Jurkat, Clone E6-1 (cell line): ENCODE data around the gene CFAP210.

ENCODE experiments used
- DNase-seq: peaks from one replicate; pipeline ENCODE4 v3.0.0-alpha.2; 2011; ENCODE audit warnings: low read depth, low spot score
- H3K4me3 ChIP-seq: 2 replicates; pipeline ENCODE4 v1.5.1; 2011; ENCODE audit warnings: mild to moderate bottlenecking, low read length, control low read depth, moderate library complexity

CFAP210 gene

GRCh38 chr2:169683425-169684134 is 10.6 kb downstream of the CFAP210 start:
- H3K4me3 ChIP-seq: no peak overlapping the region
- DNase-seq: no peak

DNA sequence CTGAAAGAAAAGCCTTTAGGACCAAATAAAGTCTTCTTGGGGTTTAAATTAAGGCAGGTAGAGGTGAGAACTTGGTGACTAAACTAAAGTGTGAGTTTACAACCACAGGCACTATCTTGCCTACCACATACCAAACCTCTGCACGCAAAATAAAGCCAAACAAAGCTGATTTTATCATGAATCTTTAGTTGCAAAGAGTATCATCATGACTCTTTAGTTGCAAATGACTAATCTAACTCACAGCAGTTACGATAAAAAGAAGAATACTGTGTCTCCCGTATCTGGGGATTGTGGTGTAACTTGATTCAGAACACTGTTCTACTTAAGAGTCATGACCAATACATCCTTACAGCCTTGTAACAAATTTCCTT is 11.2 kb downstream of the CFAP210 start:
- DNase-seq: no peak

GRCh38 chr2:169676850-169677249 is 17.4 kb downstream of the CFAP210 start:
- no peak overlapping the region for H3K4me3 ChIP-seq
- DNase-seq: no peak

More for the DNA sequence above, 11.2 kb downstream of the CFAP210 start:
- no peak overlapping the region for H3K4me3 ChIP-seq

- no peak overlapping the region for H3K4me3 ChIP-seq
- DNase-seq: no peak
Observed at GRCh38 chr2:169676357-169676756, 17.8 kb downstream of the CFAP210 start.

- no peak overlapping the region for H3K4me3 ChIP-seq
- DNase-seq: no peak
Observed at GRCh38 chr2:169673921-169674320, 20.3 kb downstream of the CFAP210 start.

DNA sequence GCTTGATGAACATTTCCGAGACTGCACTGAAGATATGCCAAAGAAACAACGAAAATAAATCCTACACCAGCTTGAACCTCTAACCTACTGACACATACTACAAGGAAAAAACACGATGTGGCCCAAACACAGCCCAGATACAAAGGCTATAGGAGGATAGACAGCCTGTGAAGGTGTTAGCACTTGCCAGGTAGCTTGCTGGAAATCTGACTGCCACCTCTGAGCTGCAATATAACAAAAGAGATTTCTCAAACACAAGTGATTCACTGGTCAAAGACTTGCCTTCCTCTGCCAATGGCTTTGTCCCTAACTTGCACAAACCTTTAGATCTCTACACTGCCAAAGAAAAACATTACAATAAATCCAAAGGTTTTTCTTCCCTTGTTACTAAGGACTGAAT is 21.1 kb downstream of the CFAP210 start:
- H3K4me3 ChIP-seq: no peak overlapping the region
- no peak for DNase-seq

DNA sequence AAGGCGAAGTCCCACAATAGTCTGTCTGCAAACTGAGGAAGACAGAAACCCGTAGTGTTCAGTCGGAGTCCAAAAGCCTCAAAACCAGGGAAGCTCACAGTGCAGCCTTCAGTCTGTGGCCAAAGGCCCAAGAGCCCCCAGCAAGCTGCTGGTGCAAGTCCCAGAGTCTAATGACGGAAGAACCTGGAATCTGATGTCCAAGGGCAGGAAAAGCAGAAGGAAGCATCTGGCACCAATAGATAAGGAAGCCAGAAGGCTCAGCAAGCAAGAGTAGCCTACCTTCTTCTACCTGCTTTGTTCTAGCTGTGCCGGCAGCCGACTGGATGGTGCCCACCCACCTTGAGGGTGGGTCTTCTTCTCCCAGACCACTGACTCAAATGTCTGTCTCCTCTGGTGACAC is 21.8 kb downstream of the CFAP210 start:
- H3K4me3 ChIP-seq: no peak overlapping the region
- no peak for DNase-seq

DNA sequence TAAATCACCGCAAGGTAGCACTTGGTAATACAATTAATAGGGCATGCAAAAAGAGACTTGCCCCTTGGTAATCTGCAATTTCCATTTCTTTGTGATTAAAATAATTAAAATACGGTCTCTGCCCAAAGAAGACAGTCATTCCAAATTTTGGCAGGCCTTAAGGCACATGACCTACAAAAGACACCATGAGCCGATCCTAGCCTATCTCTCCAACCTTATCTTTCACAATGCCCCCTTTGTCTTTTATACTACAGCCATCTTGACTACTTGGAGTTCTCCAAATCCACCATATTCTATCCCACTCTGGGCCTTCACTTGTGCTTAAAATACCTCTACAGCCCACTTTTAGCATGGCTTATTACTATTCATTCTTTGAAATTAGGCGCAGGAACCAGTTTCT is 23.3 kb downstream of the CFAP210 start:
- DNase-seq: no peak
- no peak overlapping the region for H3K4me3 ChIP-seq

- no peak for DNase-seq
- no peak overlapping the region for H3K4me3 ChIP-seq
Observed at GRCh38 chr2:169670215-169670651, 24.0 kb downstream of the CFAP210 start.

GRCh38 chr2:169667583-169667982 is 26.6 kb downstream of the CFAP210 start:
- H3K4me3 ChIP-seq: no peak overlapping the region
- no peak for DNase-seq

DNA sequence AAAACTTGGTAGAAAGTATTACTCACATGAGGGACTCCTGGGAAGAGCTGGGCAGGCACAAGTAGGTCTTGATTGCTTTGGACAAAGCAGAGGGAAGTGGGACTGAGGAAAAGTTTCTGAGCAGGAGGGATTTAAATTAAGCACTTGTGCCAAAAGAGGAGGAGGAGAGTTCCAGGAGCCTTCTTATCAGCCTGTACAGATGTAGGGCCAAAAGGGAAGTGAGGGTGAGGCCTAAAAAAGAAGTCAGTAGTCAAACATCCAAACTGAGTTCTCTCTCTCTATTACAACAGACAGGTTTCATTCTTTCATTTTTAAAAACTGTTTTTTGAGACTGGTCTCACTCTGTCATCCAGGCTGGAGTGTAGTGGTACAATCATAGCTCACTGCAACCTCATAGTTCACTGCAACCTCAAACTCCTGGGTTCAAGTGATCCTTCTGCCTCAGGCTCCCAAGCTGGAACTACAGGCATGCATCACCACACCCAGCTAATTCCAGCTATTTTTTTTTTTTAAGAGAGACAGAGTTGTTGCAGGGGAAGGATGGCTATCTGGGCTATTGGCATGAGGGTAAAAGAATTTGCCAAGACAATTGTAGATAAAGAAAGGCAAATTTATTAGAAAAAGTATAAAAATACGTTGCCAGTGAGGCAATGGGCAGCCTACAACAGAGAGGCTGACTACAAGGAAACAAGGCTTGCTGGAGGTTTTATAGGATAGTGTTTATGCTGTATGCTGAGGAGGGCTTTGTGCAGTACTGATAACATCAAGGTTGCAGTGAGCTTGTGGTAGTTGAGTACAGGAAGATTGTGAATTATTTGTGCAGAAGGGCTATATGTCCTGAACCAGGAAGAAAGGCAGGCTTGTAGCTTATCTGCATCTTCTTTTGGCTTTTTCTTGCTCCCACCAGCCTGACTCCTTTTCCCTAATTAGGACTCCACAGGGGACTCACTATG is 29.0 kb downstream of the CFAP210 start:
- H3K4me3 ChIP-seq: no peak overlapping the region
- DNase-seq: no peak

DNA sequence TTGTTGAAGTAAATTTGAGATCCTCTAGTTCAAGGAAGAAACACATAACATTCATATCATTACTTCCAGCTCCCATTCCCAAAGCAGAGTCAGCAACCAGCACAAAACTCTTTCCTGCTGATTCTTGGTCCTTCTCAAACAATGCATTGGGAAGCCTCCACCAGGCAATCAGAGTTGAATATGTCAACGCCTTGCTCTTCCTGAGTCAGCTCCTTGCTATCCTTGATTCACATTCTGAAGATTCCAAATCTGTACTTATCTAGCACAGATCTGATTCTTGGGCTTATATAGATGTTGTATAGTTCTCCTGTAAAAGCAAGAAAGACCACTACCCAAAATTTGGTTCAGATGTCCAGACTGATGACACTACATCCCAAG is 29.6 kb downstream of the CFAP210 start:
- DNase-seq: no peak
- H3K4me3 ChIP-seq: no peak overlapping the region

GRCh38 chr2:169663247-169663646 is 31.0 kb downstream of the CFAP210 start:
- H3K4me3 ChIP-seq: no peak overlapping the region
- no peak for DNase-seq

DNA sequence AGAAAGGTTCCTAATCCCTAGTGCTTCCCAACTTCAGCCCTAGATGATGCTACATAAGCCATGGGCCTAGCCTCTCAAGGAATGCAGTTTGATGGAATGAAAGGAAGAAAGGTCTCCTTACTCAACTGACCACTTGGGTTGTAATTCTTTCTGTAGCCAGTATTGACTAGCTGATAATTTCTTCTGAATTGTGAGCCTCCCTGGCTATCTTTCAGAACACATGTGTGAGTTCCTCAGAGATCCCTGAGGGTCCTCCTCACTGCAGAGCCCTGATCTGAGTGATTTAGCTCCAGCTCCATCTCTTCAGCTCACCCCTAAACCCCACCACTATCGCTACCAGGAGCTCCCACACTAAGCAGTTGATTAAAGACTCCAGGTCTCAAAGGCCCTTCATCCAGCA is 31.5 kb downstream of the CFAP210 start:
- no peak overlapping the region for H3K4me3 ChIP-seq
- no peak for DNase-seq

- DNase-seq: no peak
- no peak overlapping the region for H3K4me3 ChIP-seq
Observed at GRCh38 chr2:169661265-169661664, 32.9 kb downstream of the CFAP210 start.

DNA sequence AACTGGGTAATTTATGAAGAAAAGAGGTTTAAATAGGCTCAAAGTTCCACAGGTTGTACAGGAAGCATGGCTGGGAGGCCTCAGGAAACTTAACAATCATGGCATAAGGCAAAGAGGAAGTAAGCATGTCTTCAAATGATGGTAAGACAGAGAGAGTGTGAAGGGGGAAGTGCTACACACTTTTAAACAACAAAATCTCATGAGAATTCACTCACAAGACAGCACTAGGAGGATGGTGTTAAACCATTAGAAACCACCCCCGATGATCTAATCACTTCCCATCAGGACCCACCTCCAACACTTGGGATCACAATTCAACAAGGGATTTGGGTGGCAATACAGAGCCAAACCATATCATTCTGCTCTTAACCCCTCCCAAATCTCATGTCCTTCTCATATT is 34.9 kb downstream of the CFAP210 start:
- no peak for DNase-seq
- no peak overlapping the region for H3K4me3 ChIP-seq

DNA sequence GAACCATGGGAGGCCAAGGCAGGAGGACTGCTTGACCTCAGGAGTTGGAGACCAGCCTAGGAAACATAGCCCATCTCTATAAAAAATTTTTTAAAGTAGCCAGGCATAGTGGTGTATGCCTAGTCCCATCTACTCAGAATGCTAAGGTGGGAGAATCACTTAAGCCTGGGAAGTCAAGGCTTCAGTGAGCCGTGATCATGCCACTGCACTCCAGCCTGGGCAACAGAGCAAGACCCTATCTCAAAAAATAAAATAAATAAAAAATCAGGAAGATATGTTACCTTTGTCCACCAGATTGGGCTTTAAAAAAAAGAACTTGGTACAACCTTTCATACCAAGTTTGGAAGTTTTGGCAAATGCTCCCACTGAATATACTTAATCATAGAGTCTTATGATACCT is 35.3 kb downstream of the CFAP210 start:
- no peak for DNase-seq
- no peak overlapping the region for H3K4me3 ChIP-seq

DNA sequence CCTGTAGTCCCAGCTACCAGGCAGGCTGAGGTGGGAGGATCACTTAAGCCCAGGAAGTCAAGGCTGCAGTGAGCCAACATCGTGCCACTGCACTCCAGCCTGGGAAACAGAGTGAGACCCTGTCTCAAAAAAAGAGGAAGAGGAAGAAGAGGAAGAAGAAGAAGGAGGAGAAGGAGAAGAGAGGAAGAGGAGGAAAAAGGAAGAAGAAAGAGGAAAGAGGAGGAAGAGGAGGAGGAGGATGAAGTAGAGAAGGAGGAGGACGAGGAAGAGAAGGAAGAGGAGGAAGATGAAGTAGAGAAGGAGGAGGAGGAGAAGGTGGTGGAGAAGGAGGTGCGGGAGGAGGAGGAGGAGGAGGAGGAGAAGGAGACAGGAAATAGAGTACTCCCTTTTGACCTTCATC is 38.0 kb downstream of the CFAP210 start:
- no peak for DNase-seq
- no peak overlapping the region for H3K4me3 ChIP-seq

- DNase-seq: no peak
- H3K4me3 ChIP-seq: no peak overlapping the region
Observed at GRCh38 chr2:169653636-169654035, 40.6 kb downstream of the CFAP210 start.

GRCh38 chr2:169649278-169649677 is 44.9 kb downstream of the CFAP210 start:
- DNase-seq: no peak

More at GRCh38 chr2:169649278-169649677, 44.9 kb downstream of the CFAP210 start:
- H3K4me3 ChIP-seq: no peak overlapping the region
